ENCODE data around the gene TBX10. TPM values are rescaled to one million over a fixed set of nuclear protein-coding genes. Genes with fewer than 3 reads are reported as not detected.

The TBX10 gene
- total and polyA plus RNA-seq, 2 donors (not counting 3 experiments of a cell fraction or from before 2014, with no cell fraction given): not detected

DNA sequence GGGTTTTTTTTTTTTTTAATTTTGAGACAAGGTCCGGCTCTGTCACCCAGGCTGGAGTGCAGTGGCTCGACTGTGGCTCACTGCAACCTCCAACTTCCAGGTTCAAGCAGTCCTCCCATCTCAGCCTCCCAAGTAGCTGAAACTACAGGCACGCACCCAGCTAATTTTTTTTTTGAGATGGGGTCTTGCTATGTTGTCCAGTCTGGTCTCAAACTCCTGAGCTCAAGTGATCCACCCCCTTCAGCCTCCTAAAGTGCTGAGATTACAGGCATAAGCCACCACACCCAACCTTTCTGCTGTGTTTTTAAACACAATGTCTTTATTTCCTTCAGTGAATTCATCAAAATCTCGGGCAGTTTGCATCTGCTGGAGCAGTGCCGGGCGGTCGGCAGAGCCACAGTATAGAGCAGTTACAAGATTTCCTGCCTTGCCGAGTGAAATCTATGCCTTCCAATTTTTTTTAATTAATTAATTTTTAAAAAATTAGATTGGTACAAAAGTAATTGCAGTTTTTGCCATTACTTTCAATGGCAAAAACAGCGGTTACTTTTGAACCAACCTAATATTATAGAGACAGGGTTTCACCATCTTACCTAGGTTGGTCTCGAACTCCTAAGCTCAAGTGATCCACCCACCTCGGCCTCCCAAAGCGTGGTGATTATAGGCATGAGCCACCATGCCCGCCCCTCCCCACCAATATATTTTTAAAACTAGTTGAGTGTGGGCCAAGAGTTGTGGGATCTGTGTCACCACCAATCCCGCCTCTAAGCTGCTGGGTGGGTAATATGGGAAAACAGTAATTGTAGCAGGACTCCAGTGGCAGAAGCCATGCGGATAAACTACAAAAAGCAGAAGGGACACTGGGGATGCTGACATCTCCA lies 13.6 kb upstream of the TBX10 start:
- Histone ChIP-seq H2AFZ (ENCODE audit: low read depth, low read length) (no peak overlapping the region), H4K20me1 (replicated peaks; ENCODE audit: control insufficient read depth, extremely low read depth, insufficient read depth, low read length) (no peaks in the 10 kb centered on the region), H3K4me1 (ENCODE audit: control insufficient read depth, extremely low read depth, insufficient read depth, low read length) (no peaks in the 10 kb centered on the region), H3K4me2 (ENCODE audit: insufficient read depth, low read length) (no peak overlapping the region), H3K27me3 (ENCODE audit: control insufficient read depth in 2 of 2, insufficient read depth in 2 of 2, low read length in 2 of 2) (no peaks in the 10 kb centered on the region), H3K9me1 (replicated peaks; ENCODE audit: control insufficient read depth, extremely low read depth, insufficient read depth, low read length) (no peaks in the 10 kb centered on the region), H3K36me3 (ENCODE audit: control insufficient read depth in 2 of 2, extremely low read depth in 1 of 2, insufficient read depth in 2 of 2, low read length in 2 of 2) (no peaks in the 10 kb centered on the region), H3K9ac (replicated peaks; ENCODE audit: extremely low read depth, insufficient read depth, low read length) (no peak overlapping the region), H3K9me3 (replicated peaks; ENCODE audit: control insufficient read depth, insufficient read depth, low read length) (no peaks in the 10 kb centered on the region), H3K4me3 (replicated peaks in 1 of 3; ENCODE audit: insufficient read depth in 1 of 3, low read depth in 1 of 3, low read length in 3 of 3) (no peak overlapping the region), H3K79me2 (ENCODE audit: control insufficient read depth, insufficient read depth, low read length) (no peaks in the 10 kb centered on the region), H3K27ac (ENCODE audit: insufficient read depth, low read depth, low read length) (no peak overlapping the region)
- no TSS peak for BruUV-seq (replicated peaks)
- dilution Hi-C loops (cut with MboI; ENCODE audit: extremely low pct_ligation_motif_present, low sequenced_read_pairs) (no loop called here), intact Hi-C loops (cut with micrococcal nuclease) (no loop called here)
- ChIA-PET CTCF (interaction anchor here (2.5 kb wide), 1 partner anchor 23 kb away, joined by 14 read pairs; the partner anchor contains the start of gene NUDT8), POLR2A (interaction anchor here (0.7 kb wide), 1 partner anchor 24 kb away, joined by 5 read pairs; no protein-coding TSS in a partner anchor)
- DNase-seq (ENCODE audit: low read depth, low spot score) (no peak), FAIRE-seq (no peak)
- TF ChIP-seq MYC (IDR thresholded peaks at IDR 0.05; ENCODE audit: low read depth, low read length) (no peak), GATA2 (IDR thresholded peaks at IDR 0.05; ENCODE audit: insufficient read depth, insufficient read length, low read depth, low read length) (no peak), POLR2AphosphoS5 (IDR thresholded peaks at IDR 0.05; ENCODE audit: insufficient read depth, low read depth, low read length) (no peak), EZH2 (IDR thresholded peaks at IDR 0.05; ENCODE audit: borderline replicate concordance, low read depth, low read length, severe bottlenecking) (no peak), FOS (IDR thresholded peaks at IDR 0.05; ENCODE audit: borderline replicate concordance, insufficient read depth, low read length) (no peak), JUN (IDR thresholded peaks at IDR 0.05; ENCODE audit: borderline replicate concordance, insufficient read depth, insufficient read length, low read depth) (no peak), POLR2A (IDR thresholded peaks at IDR 0.05; ENCODE audit: low read depth, low read length) (no peak)
- TF ChIP-seq, protein P1, sequence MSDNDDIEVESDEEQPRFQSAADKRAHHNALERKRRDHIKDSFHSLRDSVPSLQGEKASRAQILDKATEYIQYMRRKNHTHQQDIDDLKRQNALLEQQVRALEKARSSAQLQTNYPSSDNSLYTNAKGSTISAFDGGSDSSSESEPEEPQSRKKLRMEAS (IDR thresholded peaks at IDR 0.05; ENCODE audit: insufficient read depth, insufficient read length): no peak
- TF ChIP-seq, protein P2, sequence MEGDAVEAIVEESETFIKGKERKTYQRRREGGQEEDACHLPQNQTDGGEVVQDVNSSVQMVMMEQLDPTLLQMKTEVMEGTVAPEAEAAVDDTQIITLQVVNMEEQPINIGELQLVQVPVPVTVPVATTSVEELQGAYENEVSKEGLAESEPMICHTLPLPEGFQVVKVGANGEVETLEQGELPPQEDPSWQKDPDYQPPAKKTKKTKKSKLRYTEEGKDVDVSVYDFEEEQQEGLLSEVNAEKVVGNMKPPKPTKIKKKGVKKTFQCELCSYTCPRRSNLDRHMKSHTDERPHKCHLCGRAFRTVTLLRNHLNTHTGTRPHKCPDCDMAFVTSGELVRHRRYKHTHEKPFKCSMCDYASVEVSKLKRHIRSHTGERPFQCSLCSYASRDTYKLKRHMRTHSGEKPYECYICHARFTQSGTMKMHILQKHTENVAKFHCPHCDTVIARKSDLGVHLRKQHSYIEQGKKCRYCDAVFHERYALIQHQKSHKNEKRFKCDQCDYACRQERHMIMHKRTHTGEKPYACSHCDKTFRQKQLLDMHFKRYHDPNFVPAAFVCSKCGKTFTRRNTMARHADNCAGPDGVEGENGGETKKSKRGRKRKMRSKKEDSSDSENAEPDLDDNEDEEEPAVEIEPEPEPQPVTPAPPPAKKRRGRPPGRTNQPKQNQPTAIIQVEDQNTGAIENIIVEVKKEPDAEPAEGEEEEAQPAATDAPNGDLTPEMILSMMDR (IDR thresholded peaks at IDR 0.05; ENCODE audit: extremely low read depth in 1 of 2, insufficient read depth in 1 of 2, low read depth in 1 of 2, low read length in 2 of 2): no peak
